A673 (cell line): Measurements from ENCODE around the gene RIN2. TPM values are rescaled to one million over a fixed set of nuclear protein-coding genes. Genes with fewer than 3 reads are reported as not detected.

Experiments used
- BruUV-seq: library from RNA; stranded (reverse); fragments of 400-500 nt; replicated peaks from 2 replicates; lab custom pipeline; 2021; lab: Mats Ljungman, UMichigan
- CTCF ChIA-PET: fragments of 300-600 bp; sonication (Branson Sonifier 250); formaldehyde crosslinking; loops from one replicate; lab custom pipeline; 2022; ENCODE audit warnings: antibody characterized with exemption; lab: Charles Lee
- POLR2A ChIA-PET: fragments of 300-600 bp; sonication (Branson Sonifier 250); formaldehyde crosslinking; loops from one replicate; lab custom pipeline; 2022; ENCODE audit warnings: antibody characterized with exemption; ENCODE audit not compliant: low non-redundant PET; lab: Charles Lee
- DNase-seq: peaks from one replicate; pipeline ENCODE4 v3.0.0-alpha.2; 2015; ENCODE audit warnings: low spot score
- H3K27ac ChIP-seq: fragments of 200-600 bp; sonication (generic); 2 replicates; pipeline ENCODE4 v1.5.1; 2016; ENCODE audit warnings: mixed run types, low read depth, mild to moderate bottlenecking, mixed read lengths, antibody characterized with exemption, low read length; ENCODE audit not compliant: poor library complexity, severe bottlenecking
- H3K27me3 ChIP-seq: fragments of 200-600 bp; sonication (generic); replicated peaks from 2 replicates; pipeline ENCODE4 v1.6.1; 2017; ENCODE audit warnings: mixed run types, low read depth, mild to moderate bottlenecking, mixed read lengths, antibody characterized with exemption, low read length; ENCODE audit not compliant: insufficient read depth, poor library complexity
- H3K36me3 ChIP-seq: fragments of 200-600 bp; sonication (generic); 2 replicates; pipeline ENCODE4 v1.6.1; 2016; ENCODE audit warnings: mixed run types, mild to moderate bottlenecking, mixed read lengths, antibody characterized with exemption, low read length; ENCODE audit not compliant: insufficient read depth, poor library complexity, severe bottlenecking
- H3K4me1 ChIP-seq: fragments of 200-600 bp; sonication (generic); 2 replicates; pipeline ENCODE4 v1.6.1; 2017; ENCODE audit warnings: mixed run types, mild to moderate bottlenecking, mixed read lengths, antibody characterized with exemption, low read length; ENCODE audit not compliant: insufficient read depth, poor library complexity, severe bottlenecking
- H3K4me3 ChIP-seq: fragments of 200-600 bp; sonication (generic); 2 replicates; pipeline ENCODE4 v1.5.1; 2016; ENCODE audit warnings: low read depth, mixed run types, mild to moderate bottlenecking, mixed read lengths, low read length; ENCODE audit not compliant: poor library complexity, severe bottlenecking
- H3K9me3 ChIP-seq: fragments of 200-600 bp; sonication (generic); 2 replicates; pipeline ENCODE4 v1.6.1; 2016; ENCODE audit warnings: mixed run types, low read depth, mild to moderate bottlenecking, mixed read lengths, antibody characterized with exemption, low read length; ENCODE audit not compliant: poor library complexity, severe bottlenecking
- EZH2 ChIP-seq: fragments of 200-600 bp; sonication (generic); IDR thresholded peaks from 2 replicates; pipeline ENCODE4 v1.6.1; 2017; ENCODE audit warnings: borderline replicate concordance, low read depth, mild to moderate bottlenecking, mixed read lengths, antibody characterized with exemption, low read length; ENCODE audit not compliant: poor library complexity, severe bottlenecking
- intact Hi-C: fragments of 100-400 bp; cut with micrococcal nuclease; formaldehyde crosslinking; loops from one replicate; pipeline ENCODE4 v1.10.0; 2022; ENCODE audit not compliant: unreplicated experiment
- total RNA-seq: library from RNA; stranded (reverse); gene quantifications from 2 replicates; pipeline ENCODE4 v1.2.3, GENCODE V29; 2021
- TF ChIP-seq, protein P1 (sequence below): fragments of 300-800, 200-600 bp; sonication (generic); conservative IDR thresholded peaks from 2 replicates; pipeline ENCODE4 v1.5.1; 2017; ENCODE audit warnings: low read depth, mild to moderate bottlenecking, antibody characterized with exemption, low read length, moderate library complexity, mixed read lengths

Gene RIN2
- total RNA-seq, 1 experiment from 2014 or later, result 14.6 TPM

DNA sequence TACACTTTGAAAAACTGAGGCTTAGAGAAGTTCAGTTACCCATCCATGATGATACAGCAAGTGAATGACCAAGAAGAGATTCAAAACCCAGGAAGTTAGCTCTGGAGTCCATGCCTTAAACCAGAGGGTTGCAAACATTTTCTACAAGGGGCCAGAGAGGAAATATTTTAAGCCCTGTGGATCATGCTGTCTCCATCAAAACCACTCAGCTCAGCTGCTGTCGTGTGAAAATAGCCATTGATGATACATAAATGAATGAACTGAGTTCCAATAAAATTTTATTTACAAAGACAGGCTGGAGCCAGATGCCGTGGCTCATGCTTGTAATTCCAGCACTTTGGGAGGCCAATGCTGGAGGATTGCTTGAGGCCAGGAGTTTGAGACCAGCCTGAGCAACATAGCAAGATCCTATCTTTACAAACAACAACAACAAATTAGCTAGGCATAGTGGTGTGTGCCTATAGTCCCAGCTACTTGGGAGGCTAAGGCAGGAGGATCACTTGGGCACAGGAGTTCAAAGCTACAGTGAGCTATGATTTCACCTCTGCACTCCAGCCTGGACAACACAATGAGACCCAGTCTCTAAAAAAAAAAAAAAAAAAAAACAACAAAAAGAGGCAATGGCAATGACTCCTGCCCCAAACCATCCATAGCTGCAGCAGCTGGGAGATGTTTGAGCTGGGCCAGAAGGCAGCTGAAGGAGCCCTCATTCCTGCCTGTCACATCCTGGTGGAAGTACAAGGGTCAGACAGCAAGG, 44.1 kb upstream of the RIN2 start:
- DNase-seq, result no peak
- no peak for TF ChIP-seq EZH2
- TF ChIP-seq, protein P1, sequence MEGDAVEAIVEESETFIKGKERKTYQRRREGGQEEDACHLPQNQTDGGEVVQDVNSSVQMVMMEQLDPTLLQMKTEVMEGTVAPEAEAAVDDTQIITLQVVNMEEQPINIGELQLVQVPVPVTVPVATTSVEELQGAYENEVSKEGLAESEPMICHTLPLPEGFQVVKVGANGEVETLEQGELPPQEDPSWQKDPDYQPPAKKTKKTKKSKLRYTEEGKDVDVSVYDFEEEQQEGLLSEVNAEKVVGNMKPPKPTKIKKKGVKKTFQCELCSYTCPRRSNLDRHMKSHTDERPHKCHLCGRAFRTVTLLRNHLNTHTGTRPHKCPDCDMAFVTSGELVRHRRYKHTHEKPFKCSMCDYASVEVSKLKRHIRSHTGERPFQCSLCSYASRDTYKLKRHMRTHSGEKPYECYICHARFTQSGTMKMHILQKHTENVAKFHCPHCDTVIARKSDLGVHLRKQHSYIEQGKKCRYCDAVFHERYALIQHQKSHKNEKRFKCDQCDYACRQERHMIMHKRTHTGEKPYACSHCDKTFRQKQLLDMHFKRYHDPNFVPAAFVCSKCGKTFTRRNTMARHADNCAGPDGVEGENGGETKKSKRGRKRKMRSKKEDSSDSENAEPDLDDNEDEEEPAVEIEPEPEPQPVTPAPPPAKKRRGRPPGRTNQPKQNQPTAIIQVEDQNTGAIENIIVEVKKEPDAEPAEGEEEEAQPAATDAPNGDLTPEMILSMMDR, result no peak
- H3K9me3 ChIP-seq, result no peaks in the 10 kb centered on the region
- H3K36me3 ChIP-seq, result peaks cover 14% of the 10 kb centered on the region
- H3K4me3 ChIP-seq, result no peak overlapping the region
- ChIA-PET POLR2A (interaction anchor here (0.5 kb wide), 1 partner anchor 35 kb away, joined by 6 read pairs; no protein-coding TSS in a partner anchor), CTCF (no interaction called here)
- no peaks in the 10 kb centered on the region for H3K27me3 ChIP-seq
- BruUV-seq, result no TSS peak
- no peak overlapping the region for H3K27ac ChIP-seq
- intact Hi-C loops, result no loop called here
- H3K4me1 ChIP-seq, result no peaks in the 10 kb centered on the region

DNA sequence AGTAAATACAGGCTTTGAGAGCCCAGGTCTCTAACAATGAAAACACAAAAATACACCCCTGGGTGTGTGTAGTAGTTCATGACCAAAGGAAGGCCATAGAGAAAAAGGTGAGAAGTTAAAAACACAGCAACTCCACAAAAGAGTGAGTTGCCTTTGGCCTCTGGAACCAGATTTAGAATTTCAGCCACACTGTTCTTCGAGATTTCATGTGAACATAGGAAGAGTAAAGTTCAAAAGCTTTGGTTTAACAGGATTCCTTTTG, 43.5 kb upstream of the RIN2 start:
- no TSS peak for BruUV-seq
- TF ChIP-seq, protein P1, result no peak
- TF ChIP-seq EZH2, result no peak
- no peaks in the 10 kb centered on the region for H3K9me3 ChIP-seq
- CTCF ChIA-PET, result no interaction called here
- no peak overlapping the region for H3K4me3 ChIP-seq
- no peaks in the 10 kb centered on the region for H3K27me3 ChIP-seq
- POLR2A ChIA-PET, result no interaction called here
- no peak overlapping the region for H3K27ac ChIP-seq
- H3K36me3 ChIP-seq, result peaks cover 14% of the 10 kb centered on the region
- intact Hi-C loops, result no loop called here
- no peaks in the 10 kb centered on the region for H3K4me1 ChIP-seq
- no peak for DNase-seq

DNA sequence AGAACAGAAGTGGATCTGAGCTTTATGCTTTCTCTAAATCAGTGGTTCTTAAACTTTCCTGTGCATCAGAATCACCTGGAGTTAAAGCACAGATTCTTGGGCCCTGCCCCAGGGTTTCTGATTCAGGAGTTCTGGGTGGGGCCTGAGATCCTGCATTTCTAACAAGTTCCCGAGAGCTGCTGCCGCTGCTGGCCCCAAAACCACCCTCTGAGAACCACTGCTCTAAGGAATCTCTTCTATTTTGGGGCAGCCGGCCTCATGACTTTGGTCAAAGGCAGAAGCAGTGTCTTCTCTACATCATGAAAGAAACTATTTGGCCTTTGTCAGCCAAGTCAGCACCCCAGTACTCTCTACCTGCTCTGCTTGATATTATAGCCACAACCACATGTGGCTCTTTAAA, 42.1 kb upstream of the RIN2 start:
- TF ChIP-seq, protein P1, result no peak
- TF ChIP-seq EZH2, result no peak
- Histone ChIP-seq H3K4me3 (no peak overlapping the region), H3K27ac (no peak overlapping the region), H3K27me3 (no peaks in the 10 kb centered on the region), H3K4me1 (no peaks in the 10 kb centered on the region), H3K9me3 (no peaks in the 10 kb centered on the region), H3K36me3 (peaks cover 8% of the 10 kb centered on the region)
- no peak for DNase-seq
- BruUV-seq, result no TSS peak
- CTCF ChIA-PET, result no interaction called here
- POLR2A ChIA-PET, result interaction anchor here (0.6 kb wide), 1 partner anchor 91 kb away, joined by 3 read pairs; no protein-coding TSS in a partner anchor
- intact Hi-C loops, result no loop called here
